ENCODE data around the gene LTB4R.

Gene LTB4R

DNA sequence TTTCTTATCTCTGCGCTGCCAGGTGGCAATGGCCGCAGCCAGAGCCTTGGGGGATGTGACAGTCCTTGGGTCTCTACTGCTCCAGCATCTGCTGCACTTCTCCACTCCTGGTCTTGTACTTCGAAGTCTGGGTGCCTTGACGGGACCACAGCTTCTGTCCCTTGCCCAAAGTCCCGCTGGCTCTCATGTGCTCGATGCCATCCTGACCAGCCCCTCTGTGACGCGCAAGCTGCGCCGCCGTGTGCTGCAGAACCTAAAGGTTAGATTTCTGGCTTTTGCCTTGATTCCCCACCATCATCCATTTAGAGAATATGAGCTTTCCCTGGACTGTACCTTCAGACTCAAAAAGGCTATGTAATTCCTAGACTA lies 7.3 kb upstream of the LTB4R start:
- DNase-seq = no peak

DNA sequence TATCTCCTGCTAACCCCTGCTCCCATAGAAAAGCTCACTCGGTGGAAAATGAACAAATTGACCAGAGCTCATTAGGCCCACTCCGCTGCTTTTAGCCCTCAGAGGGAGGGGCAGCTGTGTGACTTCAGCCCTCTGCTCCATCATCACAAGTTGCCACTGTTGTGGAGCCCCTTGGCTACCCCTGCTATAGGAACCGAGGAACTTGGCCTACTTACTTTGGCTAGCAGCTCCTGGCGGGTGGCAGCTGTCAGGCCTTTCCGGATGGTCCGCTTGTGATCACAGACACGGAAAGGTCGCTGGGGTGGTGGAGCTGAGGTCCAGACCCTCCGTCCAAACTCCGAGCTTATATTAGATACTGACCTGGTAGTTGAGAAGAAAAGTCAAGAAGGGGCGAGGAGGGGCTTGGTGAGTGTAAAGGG lies 4.1 kb upstream of the LTB4R start:
- DNase-seq = no peak

DNA sequence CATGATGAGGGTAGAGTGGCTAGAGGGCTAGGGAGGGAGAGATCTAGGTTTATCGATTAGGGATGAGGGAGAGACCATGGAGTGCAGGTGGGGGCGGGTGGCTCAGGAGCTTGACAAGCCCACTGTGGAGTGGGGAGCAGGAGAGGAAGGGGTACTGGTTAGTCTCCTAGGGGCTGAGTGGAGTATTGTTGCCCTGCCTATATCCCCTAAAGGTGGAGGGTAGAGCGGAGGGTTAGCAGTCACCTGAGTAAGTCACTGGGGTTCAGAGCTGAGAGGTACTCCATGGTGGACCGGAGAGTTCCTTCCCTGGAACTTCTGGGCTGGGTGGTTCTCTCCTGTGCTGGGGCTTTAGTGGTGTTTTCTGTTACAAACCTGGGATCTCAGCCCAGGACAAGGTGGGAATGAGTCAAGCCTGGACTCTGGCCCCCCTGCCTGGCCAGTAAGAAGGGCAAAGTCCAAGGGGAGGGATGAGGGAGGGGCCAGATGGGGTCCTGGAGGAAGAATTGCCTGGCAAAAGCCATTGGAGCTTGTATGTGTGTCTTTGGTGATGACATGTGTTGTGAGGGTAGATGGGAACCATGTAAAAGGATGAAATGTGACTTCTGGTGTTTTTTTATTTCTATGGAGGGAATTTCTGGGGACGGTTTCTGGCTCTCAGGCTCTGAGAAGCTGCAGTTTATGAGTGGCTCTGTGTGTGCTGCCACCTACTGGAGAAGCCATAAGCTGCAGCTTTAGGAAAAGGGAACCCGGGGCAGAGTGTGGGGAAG lies 3.5 kb upstream of the LTB4R start, which contains the start of gene CIDEB:
CIDEB (minus strand) TSS at position 403 of the 767 bp plus-strand sequence; CDS start at position 284, 119 bp downstream.
- peak; percentile 57 for DNase-seq

DNA sequence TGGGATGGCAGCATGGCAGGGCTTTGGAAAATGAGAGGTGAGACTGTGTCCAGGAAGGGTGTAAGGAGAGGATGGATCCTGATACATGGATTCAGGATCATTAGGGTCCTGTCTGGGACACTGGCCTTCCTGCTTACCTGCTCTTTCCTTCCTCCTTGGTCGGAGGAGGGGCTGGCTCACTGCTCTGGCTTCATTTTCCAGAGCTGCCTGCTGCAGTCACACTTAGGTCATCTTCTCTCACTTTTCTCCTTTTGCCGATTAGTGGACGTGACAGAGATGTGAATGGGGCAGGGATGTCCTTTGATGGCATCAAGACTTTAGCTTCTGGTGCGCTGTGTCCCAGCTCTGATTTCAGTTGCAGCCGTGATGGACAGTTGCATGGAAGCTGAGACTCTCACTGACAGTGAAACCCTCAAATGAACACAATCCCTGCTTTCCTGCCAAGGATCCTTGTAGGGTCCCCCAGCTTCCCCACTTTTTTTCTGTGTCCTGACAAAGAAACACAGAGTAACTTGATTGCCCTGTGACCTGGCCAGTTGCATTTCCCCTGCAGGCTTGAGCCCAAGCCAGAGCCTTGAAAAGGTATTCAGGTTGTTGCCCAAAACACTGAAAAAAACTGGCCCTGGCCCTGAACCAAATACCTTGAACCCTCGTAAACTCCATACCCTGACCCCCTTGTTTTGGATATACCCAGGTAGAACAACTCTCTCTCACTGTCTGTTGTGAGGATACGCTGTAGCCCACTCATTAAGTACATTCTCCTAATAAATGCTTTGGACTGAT lies 2.8 kb upstream of the LTB4R start:
- no peak for DNase-seq

- no peak for DNase-seq
These were observed 1.6 kb upstream of the LTB4R start, which contains the start of gene LTB4R2 for GRCh38 chr14:24309538-24310264. TSS of gene LTB4R2 (plus strand) at chr14:24310140. CDS start at chr14:24310665, 525 bp downstream.

GRCh38 chr14:24310265-24310645 lies 1.0 kb upstream of the LTB4R start:
- no peak for DNase-seq

GRCh38 chr14:24311837-24312615 lies 724 bp downstream of the LTB4R start:
- no peak for DNase-seq

DNA sequence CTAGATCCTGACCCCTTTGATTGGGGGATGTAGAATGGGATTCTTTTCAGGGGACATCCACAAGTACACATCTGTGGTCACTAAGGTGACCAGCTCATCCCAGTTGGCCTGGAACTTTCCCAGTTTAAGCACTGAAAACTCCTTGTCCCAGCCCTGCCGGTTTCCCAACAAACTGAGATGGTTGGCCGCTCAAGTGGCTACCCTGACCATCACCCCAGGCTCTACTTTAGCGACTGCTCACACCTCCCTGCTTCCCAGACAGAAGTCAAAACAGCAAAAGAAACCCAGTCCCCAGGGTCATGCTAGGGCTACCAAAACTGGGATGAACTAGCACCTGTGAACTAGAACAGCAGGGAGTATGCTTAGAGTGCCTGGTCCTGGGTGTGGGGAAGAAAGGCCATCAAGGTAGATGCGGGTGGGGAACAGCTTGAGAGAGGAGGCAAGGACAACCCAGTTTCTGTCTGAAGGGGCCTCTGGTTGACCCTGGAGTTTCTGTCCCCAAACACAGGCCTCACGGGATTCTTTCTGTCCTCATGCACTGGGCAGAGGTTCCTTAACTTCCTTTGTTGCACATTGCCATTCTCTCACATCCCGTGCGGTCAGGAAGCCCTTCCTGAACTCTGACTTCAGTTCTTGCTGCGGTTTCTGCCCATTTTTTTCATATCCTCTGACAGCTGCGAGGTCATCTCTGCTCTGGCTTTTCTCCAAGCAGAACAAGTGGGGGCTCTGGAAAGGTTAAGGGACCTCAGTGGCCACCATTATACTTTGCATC lies 1.6 kb downstream of the LTB4R start:
- no peak for DNase-seq

DNA sequence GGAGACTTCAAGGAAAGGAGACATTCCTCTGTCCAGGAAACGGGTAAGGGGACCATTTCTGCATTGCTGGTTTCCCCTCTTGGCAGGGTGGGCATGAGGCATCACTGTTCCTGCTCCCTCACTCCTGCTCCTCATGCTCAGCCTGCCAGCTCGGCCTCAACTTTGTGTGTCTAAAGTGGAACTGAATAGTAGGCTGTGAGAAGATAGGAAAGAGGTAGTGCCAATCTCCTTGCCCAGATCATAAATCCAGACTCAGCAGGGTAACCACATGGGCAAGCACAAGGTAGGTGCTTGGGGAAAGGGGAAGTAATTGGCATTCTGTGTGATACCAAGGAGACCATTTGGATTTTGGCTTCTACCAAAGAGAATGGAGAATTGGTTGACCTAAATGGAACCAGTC lies 2.6 kb downstream of the LTB4R start:
- no peak for DNase-seq

DNA sequence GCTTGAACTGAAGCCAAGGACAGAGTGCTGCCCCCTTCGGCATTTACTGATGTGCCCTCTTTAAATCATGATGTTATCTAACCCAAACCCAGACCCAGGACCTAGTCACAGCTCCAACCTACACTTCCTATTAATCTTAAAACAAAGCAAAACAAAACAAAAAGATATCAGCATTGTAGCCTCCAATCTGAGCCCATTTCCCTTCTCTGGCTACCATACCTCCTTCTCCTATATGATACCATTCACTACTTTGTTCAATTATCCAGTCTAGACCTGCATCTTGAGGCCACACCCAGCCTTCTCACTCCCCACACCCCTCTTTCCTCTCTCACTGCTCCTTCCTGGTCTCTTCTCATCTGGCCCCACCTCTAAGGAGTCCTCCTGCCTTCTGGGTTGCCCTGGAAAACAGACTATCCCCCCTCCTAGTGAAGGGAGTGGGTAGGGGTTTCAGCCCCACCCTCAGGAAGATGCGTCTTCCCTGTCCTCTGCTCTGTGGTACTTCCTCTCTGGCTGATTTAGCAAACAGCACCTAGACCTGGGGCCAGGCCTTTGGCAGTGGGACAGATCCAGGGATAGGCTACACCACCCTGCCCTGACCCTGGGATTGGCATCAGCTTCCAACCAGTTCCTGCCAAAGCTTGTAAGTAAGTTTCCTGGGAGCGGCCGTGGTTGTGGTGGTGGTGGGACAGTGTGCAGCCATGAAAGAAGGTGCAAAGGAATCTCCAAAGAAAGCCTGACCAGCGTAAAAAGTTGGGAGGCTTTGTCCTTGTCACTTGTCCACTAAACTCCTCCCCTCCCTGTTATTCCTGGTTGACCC lies 3.3 kb downstream of the LTB4R start:
- no peak for DNase-seq

GRCh38 chr14:24315243-24315806 lies 4.0 kb downstream of the LTB4R start:
- no peak for DNase-seq

DNA sequence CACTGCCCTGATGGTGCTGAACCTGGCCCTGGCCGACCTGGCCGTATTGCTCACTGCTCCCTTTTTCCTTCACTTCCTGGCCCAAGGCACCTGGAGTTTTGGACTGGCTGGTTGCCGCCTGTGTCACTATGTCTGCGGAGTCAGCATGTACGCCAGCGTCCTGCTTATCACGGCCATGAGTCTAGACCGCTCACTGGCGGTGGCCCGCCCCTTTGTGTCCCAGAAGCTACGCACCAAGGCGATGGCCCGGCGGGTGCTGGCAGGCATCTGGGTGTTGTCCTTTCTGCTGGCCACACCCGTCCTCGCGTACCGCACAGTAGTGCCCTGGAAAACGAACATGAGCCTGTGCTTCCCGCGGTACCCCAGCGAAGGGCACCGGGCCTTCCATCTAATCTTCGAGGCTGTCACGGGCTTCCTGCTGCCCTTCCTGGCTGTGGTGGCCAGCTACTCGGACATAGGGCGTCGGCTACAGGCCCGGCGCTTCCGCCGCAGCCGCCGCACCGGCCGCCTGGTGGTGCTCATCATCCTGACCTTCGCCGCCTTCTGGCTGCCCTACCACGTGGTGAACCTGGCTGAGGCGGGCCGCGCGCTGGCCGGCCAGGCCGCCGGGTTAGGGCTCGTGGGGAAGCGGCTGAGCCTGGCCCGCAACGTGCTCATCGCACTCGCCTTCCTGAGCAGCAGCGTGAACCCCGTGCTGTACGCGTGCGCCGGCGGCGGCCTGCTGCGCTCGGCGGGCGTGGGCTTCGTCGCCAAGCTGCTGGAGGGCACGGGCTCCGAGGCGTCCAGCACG lies 4.7 kb downstream of the LTB4R start:
- no peak for DNase-seq

GRCh38 chr14:24316597-24316950 lies 5.3 kb downstream of the LTB4R start:
- no peak for DNase-seq

DNA sequence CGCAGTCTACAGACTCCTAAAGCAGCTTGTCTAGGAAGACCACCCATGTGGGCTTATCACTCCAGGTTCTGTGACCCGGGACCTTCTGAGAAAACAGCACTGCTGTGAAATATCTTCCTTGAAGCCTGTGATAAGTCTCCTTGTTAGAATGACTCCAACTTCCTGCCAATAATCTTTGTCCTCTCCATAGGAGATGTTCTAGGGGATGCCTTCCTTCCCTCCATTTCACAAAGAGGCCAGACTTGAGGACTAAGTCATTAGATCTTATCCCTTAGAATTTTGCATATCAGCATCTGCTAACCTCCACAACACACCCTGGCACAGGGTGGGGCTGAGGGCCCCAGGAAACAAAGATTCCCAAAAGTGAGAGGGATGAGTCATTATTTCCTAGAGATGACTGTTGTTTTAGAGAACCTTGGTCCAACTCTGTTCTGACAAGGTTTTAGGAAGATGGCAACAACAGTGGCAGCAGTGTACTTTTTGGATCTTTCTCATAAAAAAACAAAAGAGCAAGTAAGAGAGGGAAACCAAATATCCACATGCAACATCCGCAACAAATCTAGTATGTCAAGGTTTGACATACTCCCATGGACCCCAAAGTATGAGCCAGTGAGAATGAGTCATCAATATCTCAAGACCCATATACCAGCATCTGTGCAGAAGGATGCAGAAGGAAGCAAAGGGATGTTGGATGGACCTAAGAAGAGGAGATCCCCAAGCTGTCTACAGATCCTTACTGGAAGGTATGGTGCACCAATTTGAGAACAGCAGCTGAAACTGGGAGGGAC lies 6.0 kb downstream of the LTB4R start:
- no peak for DNase-seq

- DNase-seq = no peak
These were observed 10.1 kb downstream of the LTB4R start for GRCh38 chr14:24321212-24321975.

DNA sequence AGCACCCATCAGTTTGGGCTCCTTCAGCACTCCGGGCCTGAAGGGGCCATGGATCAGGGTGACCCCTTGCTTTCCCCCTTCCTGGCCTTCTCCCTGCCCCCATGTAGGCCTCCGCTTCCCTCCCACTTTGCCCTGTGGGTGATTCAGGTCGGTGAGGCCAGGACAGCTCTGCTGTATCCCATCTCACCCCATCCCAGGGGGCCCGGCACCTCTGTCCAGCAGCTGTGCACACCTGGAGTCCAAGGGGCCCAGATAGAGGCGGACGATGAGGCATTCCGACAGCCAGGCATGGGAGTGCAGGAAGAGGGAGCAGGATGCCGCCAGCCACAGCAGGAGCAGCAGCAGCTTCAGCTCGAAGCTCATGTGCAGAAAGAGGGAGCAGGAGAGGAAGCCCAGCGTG lies 11.4 kb downstream of the LTB4R start:
- no peak for DNase-seq

DNA sequence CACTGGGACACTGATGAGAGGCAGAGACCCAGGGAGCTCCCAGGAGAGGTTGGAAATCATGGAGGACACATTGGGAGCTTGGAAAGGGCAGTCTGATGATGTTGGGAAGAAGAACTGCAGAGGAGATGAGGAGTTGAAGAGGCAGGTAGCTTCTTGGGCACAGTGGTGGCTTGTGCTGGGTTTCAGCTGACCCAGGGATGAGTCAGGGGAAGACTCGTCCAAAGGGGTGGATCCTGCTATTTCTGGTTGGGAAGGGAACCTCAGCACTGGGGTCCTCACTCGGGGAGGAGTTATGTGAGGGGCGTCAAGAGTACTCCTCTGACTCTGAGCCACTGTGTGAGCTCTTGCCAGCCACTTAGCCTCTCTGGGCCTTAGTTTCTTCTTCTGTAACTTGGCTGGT lies 12.0 kb downstream of the LTB4R start:
- DNase-seq = no peak

DNA sequence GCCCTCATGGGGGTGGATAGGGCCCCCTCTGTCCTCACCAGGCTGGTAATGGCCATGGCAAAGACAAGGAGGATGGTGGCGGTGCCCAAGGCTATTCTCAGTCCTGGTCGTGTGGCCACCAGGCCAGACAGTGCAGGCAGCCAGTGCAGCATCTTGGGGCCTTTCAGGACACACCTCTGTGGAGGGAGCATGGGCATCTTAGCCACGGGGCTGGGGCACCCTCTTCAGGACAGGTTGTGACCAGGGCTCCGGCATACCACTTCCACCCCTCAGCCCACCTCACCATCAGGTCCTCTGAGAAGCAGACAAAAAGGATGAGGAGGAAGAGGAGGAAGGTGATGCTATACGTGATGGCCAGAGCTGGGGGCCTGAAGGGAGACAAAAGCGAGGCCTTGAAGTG lies 12.7 kb downstream of the LTB4R start:
- no peak for DNase-seq

Data from stimulated activated CD4-positive, alpha-beta T cell treated with anti-CD3 and anti-CD28 coated beads, Interleukin-1b, Interleukin-23, amount 100 ng/mL, for 48 hours (primary cell).